Subcutaneous adipose tissue (tissue), 4 donors: Measurements from ENCODE around the gene PANK2. TPM values are rescaled to one million over a fixed set of nuclear protein-coding genes. Genes with fewer than 3 reads are reported as not detected.

Experiments
- total RNA-seq, 4 donors: library from RNA; depleted of rRNA; stranded (reverse); fragments of >200 nt; gene quantifications; one replicate each; pipeline ENCODE4 v1.1.0, GENCODE V29; 2016
- TF ChIP-seq, protein P1 (sequence below): fragments of 450-650 bp; IDR thresholded peaks from one replicate; pipeline ENCODE4 v1.5.1; 2016; ENCODE audit warnings: low read depth, mild to moderate bottlenecking, control low read depth, antibody characterized with exemption, moderate library complexity

PANK2 gene
- total RNA-seq, 4 donors from 2014 or later: 31.3 to 59.5 (median 47.6) TPM

- TF ChIP-seq, protein P1, sequence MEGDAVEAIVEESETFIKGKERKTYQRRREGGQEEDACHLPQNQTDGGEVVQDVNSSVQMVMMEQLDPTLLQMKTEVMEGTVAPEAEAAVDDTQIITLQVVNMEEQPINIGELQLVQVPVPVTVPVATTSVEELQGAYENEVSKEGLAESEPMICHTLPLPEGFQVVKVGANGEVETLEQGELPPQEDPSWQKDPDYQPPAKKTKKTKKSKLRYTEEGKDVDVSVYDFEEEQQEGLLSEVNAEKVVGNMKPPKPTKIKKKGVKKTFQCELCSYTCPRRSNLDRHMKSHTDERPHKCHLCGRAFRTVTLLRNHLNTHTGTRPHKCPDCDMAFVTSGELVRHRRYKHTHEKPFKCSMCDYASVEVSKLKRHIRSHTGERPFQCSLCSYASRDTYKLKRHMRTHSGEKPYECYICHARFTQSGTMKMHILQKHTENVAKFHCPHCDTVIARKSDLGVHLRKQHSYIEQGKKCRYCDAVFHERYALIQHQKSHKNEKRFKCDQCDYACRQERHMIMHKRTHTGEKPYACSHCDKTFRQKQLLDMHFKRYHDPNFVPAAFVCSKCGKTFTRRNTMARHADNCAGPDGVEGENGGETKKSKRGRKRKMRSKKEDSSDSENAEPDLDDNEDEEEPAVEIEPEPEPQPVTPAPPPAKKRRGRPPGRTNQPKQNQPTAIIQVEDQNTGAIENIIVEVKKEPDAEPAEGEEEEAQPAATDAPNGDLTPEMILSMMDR: no peak
These were observed 9.5 kb downstream of the PANK2 start for GRCh38 chr20:3898639-3899038.

- TF ChIP-seq, protein P1: no peak
These were observed 11.0 kb downstream of the PANK2 start for GRCh38 chr20:3900187-3900604.

DNA sequence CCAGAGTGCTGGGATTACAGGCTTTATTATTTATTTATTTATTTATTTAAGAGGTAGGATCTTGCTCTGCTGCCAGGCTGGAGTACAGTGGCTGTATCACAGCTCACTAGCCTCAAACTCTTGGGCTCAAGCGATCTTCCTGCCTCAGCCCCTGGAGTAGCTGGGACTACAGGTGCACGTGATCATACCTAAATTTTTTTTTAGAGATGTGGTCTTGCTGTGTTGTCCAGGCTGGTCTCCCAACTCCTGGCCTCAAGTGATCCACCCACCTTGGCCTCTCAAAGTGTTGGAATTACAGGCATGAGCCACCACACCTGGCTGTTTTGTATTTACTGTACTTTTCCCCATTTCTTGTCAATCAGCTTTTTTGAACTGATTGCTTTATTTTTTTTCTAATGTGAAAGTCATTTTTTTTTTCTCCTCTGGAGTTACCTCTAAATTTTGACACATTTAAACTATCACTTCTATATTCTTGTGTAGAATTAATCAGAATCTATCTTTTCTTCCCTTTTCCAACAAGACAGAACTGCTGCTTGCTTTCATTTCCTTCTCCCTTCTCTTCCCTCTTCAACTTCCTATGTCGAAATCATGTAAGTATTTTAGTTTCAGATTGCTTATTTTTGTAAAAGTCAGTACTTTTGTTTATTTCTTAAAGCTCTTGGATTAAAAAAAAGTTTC, 12.0 kb downstream of the PANK2 start:
- TF ChIP-seq, protein P1: no peak

GRCh38 chr20:3901706-3902440, 12.7 kb downstream of the PANK2 start:
- TF ChIP-seq, protein P1: no peak

- TF ChIP-seq, protein P1: no peak
These were observed 13.3 kb downstream of the PANK2 start for GRCh38 chr20:3902446-3902845.

DNA sequence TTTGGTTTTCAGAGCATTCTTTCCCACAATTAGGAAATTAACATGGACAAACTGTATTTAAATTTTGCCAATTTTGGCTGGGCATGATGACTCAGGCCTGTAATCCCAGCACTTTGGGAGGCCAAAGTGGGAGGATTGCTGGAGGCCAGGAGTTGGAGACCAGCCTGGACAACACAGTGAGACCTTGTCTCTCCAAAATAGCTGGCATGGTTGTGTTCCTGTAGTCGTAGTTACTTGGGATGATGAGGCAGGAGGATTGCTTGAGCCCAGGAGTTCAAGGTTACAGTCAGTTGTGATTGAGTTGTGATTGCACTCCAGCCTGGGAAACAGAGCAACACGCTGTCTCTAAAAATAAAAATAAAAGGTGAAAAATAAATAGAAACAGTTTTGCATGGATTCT, 15.0 kb downstream of the PANK2 start:
- TF ChIP-seq, protein P1: no peak

GRCh38 chr20:3904857-3905256, 15.7 kb downstream of the PANK2 start:
- TF ChIP-seq, protein P1: no peak
